H1 (cell line): Measurements from ENCODE around the gene MFAP5. TPM values are rescaled to one million over a fixed set of nuclear protein-coding genes. Genes with fewer than 3 reads are reported as not detected.

Experiments
- BACH1 ChIP-seq: IDR thresholded peaks from 2 replicates; pipeline ENCODE4 v1.6.1; 2012; ENCODE audit warnings: low read length, improper control_type of control experiment
- CBX5 ChIP-seq: fragments of 300-800, 300-1000 bp; sonication (generic); IDR thresholded peaks from 2 replicates; pipeline ENCODE4 v1.7.1; 2016; ENCODE audit warnings: antibody characterized with exemption, low read length, low read depth
- CBX8 ChIP-seq: fragments of 300-800, 300-1000 bp; sonication (generic); IDR thresholded peaks from 2 replicates; pipeline ENCODE4 v1.7.1; 2016; ENCODE audit warnings: low read depth, low read length, borderline replicate concordance
- CHD1 ChIP-seq: IDR thresholded peaks from 2 replicates; pipeline ENCODE4 v1.6.1; 2012; ENCODE audit warnings: low read depth, low read length, improper control_type of control experiment
- JUN ChIP-seq: IDR thresholded peaks from 2 replicates; pipeline ENCODE4 v1.6.1; 2011; ENCODE audit warnings: low read depth, mild to moderate bottlenecking, improper control_type of control experiment, low read length
- KDM5A ChIP-seq: fragments of 200-600 bp; IDR thresholded peaks from 2 replicates; pipeline ENCODE4 v1.7.1; 2012; ENCODE audit warnings: mild to moderate bottlenecking, low read length, inconsistent platforms, mixed read lengths
- NANOG ChIP-seq: IDR thresholded peaks from 2 replicates; pipeline ENCODE4 v1.6.1; 2011; ENCODE audit warnings: low read length, low read depth, mild to moderate bottlenecking, inconsistent platforms; ENCODE audit not compliant: insufficient read depth, poor library complexity, severe bottlenecking
- TAF7 ChIP-seq: optimal IDR thresholded peaks from 2 replicates; pipeline ENCODE3; 2011; ENCODE audit warnings: low read depth, mild to moderate bottlenecking, inconsistent platforms, low read length, moderate library complexity, borderline replicate concordance
- TEAD4 ChIP-seq: IDR thresholded peaks from 2 replicates; pipeline ENCODE4 v1.6.1; 2012; ENCODE audit warnings: low read depth, low read length, inconsistent platforms, mixed read lengths
- polyA plus RNA-seq, 7 experiments: library from polyadenylated mRNA; depleted of rRNA in 3 of 7; stranded (reverse) in 5 of 7; unstranded in 2 of 7; fragments of >200 nt in 5 of 7; fragments of 200-250 nt in 2 of 7; gene quantifications; 1 replicate in 5 of 7; 2 replicates in 1 of 7; 4 replicates in 1 of 7; pipeline versions ENCODE4 v1.2.1 to v1.2.3, GENCODE V29; 2011 to 2013; ENCODE audit warnings: missing spikeins in 2 of 7, mixed read lengths in 2 of 7
- total RNA-seq: library from RNA; stranded (reverse); fragmentation: NEBNext Ultra II Directional; extraction: Animal tissue kit (Norgen Biotek cat#: 25700); gene quantifications from 2 replicates; pipeline ENCODE4 v1.2.1, GENCODE V29; 2021
- TF ChIP-seq, protein P1 (sequence below): IDR thresholded peaks from 2 replicates; pipeline ENCODE4 v1.6.1; 2012; ENCODE audit warnings: inconsistent platforms

The MFAP5 gene
- total and polyA plus RNA-seq, 2 of the 8 experiments (the other 6 are each of a cell fraction or from before 2014, with no cell fraction given) = 0.60 to 0.86 TPM

GRCh38 chr12:8662593-8662992 lies at the start of gene MFAP5 (continued):
- TF ChIP-seq TEAD4 = no peak
- TF ChIP-seq CHD1 = no peak
- TF ChIP-seq CBX5 = no peak
- TF ChIP-seq NANOG = no peak
- no peak for TF ChIP-seq BACH1
- TF ChIP-seq KDM5A = no peak
- TF ChIP-seq TAF7 = no peak
- TF ChIP-seq, protein P1, sequence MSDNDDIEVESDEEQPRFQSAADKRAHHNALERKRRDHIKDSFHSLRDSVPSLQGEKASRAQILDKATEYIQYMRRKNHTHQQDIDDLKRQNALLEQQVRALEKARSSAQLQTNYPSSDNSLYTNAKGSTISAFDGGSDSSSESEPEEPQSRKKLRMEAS = no peak
- TF ChIP-seq CBX8 = no peak
- TF ChIP-seq JUN = no peak
